Astrocyte (in vitro differentiated cells and primary cell): Measurements from ENCODE around the gene ABI2. TPM values are rescaled to one million over a fixed set of nuclear protein-coding genes. Genes with fewer than 3 reads are reported as not detected.

Source experiments
- DNase-seq: peaks from one replicate; pipeline ENCODE4 v3.0.0-alpha.2; 2010; ENCODE audit warnings: low read depth
- FAIRE-seq: peaks from 2 replicates; lab custom pipeline; 2011; peaks lifted over from hg19 to GRCh38; lab: Jason Lieb, UNC
- H2AFZ ChIP-seq: 2 replicates; pipeline ENCODE4 v1.6.0; 2012; ENCODE audit warnings: low read depth, low read length, inconsistent platforms
- H3K27ac ChIP-seq: 2 replicates; pipeline ENCODE4 v1.5.1; 2011; ENCODE audit warnings: low read depth, low read length, inconsistent platforms
- H3K27me3 ChIP-seq: 2 replicates; pipeline ENCODE4 v1.6.0; 2011; ENCODE audit warnings: low read length, inconsistent platforms; ENCODE audit not compliant: insufficient read depth
- H3K36me3 ChIP-seq: 2 replicates; pipeline ENCODE4 v1.5.1; 2011; ENCODE audit warnings: low read length, inconsistent platforms; ENCODE audit not compliant: insufficient read depth
- H3K4me1 ChIP-seq: 2 replicates; pipeline ENCODE4 v1.5.1; 2011; ENCODE audit warnings: low read length, inconsistent platforms; ENCODE audit not compliant: insufficient read depth
- H3K4me2 ChIP-seq: 2 replicates; pipeline ENCODE4 v1.6.0; 2012; ENCODE audit warnings: low read length, inconsistent platforms
- H3K4me3 ChIP-seq: 2 replicates; pipeline ENCODE4 v1.5.1; 2011; ENCODE audit warnings: low read depth, mild to moderate bottlenecking, low read length, inconsistent platforms; ENCODE audit not compliant: insufficient read depth
- H3K79me2 ChIP-seq: 2 replicates; pipeline ENCODE4 v1.6.0; 2012; ENCODE audit warnings: mild to moderate bottlenecking, low read length, inconsistent platforms; ENCODE audit not compliant: insufficient read depth
- H3K9ac ChIP-seq: 2 replicates; pipeline ENCODE4 v1.6.0; 2012; ENCODE audit warnings: mild to moderate bottlenecking, low read length, inconsistent platforms
- H3K9me3 ChIP-seq: 2 replicates; pipeline ENCODE4 v1.5.1; 2012; ENCODE audit warnings: low read depth, mild to moderate bottlenecking, low read length, inconsistent platforms; ENCODE audit not compliant: insufficient read depth
- H4K20me1 ChIP-seq: 2 replicates; pipeline ENCODE4 v1.6.0; 2012; ENCODE audit warnings: low read length, inconsistent platforms; ENCODE audit not compliant: insufficient read depth
- H3K27ac Mint-ChIP-seq: one replicate; pipeline ENCODE4 v1.8.0; 2021; ENCODE audit warnings: mild to moderate bottlenecking, mixed read lengths; ENCODE audit not compliant: unreplicated experiment
- H3K27me3 Mint-ChIP-seq: one replicate; pipeline ENCODE4 v1.8.0; 2021; ENCODE audit warnings: low read depth, mixed read lengths; ENCODE audit not compliant: unreplicated experiment
- H3K36me3 Mint-ChIP-seq: one replicate; pipeline ENCODE4 v1.8.0; 2021; ENCODE audit warnings: low read depth, mixed read lengths; ENCODE audit not compliant: unreplicated experiment
- H3K4me1 Mint-ChIP-seq: one replicate; pipeline ENCODE4 v1.8.0; 2021; ENCODE audit warnings: low read depth, mixed read lengths; ENCODE audit not compliant: unreplicated experiment
- H3K4me3 Mint-ChIP-seq: one replicate; pipeline ENCODE4 v1.8.0; 2021; ENCODE audit warnings: mild to moderate bottlenecking, moderate library complexity, mixed read lengths; ENCODE audit not compliant: unreplicated experiment
- H3K9me3 Mint-ChIP-seq: one replicate; pipeline ENCODE4 v1.8.0; 2021; ENCODE audit warnings: mild to moderate bottlenecking, mixed read lengths; ENCODE audit not compliant: unreplicated experiment
- CTCF ChIP-seq: IDR thresholded peaks from 2 replicates; pipeline ENCODE4 v1.5.1; 2011; ENCODE audit warnings: low read depth, mild to moderate bottlenecking, inconsistent platforms, low read length, moderate library complexity; ENCODE audit not compliant: insufficient read depth
- EZH2 ChIP-seq: IDR thresholded peaks from 2 replicates; pipeline ENCODE4 v1.6.1; 2012; ENCODE audit warnings: mild to moderate bottlenecking, low read length, inconsistent platforms; ENCODE audit not compliant: insufficient read depth
- total RNA-seq: library from RNA; stranded (reverse); gene quantifications from 2 replicates; pipeline ENCODE4 v1.2.1, GENCODE V29; 2021

Gene ABI2
- total RNA-seq, 1 donor from 2014 or later, result 56.0 TPM

DNA sequence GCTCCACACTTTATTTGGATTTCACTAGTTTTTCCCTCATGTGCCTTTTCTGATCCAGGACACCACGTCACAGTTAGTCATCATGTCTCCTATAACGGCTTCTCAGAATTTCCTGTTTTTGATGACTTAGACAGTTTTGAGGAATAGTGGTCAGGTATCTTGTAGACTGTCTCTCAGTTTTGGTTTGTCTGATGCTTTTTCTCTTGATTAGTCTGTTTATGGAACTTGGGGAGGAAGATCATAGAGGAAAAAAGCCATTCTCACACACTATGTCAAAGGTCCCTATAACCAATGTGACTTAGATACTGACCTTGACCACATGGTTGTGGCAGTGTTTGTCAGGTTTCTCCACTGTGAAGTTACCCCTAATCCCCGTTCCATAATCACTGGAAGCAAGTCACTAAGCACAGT is 117.9 kb downstream of the ABI2 start:
- no peaks in the 10 kb centered on the region for H3K9me3 ChIP-seq
- no peak overlapping the region for H3K9ac ChIP-seq
- H3K79me2 ChIP-seq, result peaks cover 11% of the 10 kb centered on the region
- TF ChIP-seq EZH2, result no peak
- no peak for TF ChIP-seq CTCF
- H3K4me1 ChIP-seq, result peaks cover 21% of the 10 kb centered on the region
- DNase-seq, result peak; percentile 72
- H3K4me3 ChIP-seq, result no peak overlapping the region
- H3K4me3 Mint-ChIP-seq, result no peak overlapping the region
- peak overlapping the region; percentile 60 for H3K27ac ChIP-seq
- H3K9me3 Mint-ChIP-seq, result no peaks in the 10 kb centered on the region
- peak overlapping the region; percentile 22 for H3K27ac Mint-ChIP-seq
- no peaks in the 10 kb centered on the region for H3K27me3 Mint-ChIP-seq
- no peaks in the 10 kb centered on the region for H3K27me3 ChIP-seq
- H2AFZ ChIP-seq, result no peak overlapping the region
- no peaks in the 10 kb centered on the region for H4K20me1 ChIP-seq
- no peak for FAIRE-seq
- peaks cover 6% of the 10 kb centered on the region for H3K36me3 Mint-ChIP-seq
- peaks cover 16% of the 10 kb centered on the region for H3K4me1 Mint-ChIP-seq
- peak overlapping the region; percentile 49 for H3K4me2 ChIP-seq
- H3K36me3 ChIP-seq, result peaks cover 55% of the 10 kb centered on the region

- Mint-ChIP-seq H3K27me3 (no peaks in the 10 kb centered on the region), H3K4me1 (peaks cover 23% of the 10 kb centered on the region), H3K27ac (no peak overlapping the region), H3K4me3 (no peak overlapping the region), H3K36me3 (peaks cover 6% of the 10 kb centered on the region), H3K9me3 (no peaks in the 10 kb centered on the region)
- peaks cover 27% of the 10 kb centered on the region for H3K4me1 ChIP-seq
- no peaks in the 10 kb centered on the region for H3K27me3 ChIP-seq
- no peak for FAIRE-seq
- no peak overlapping the region for H3K27ac ChIP-seq
- peaks cover 50% of the 10 kb centered on the region for H3K36me3 ChIP-seq
- H2AFZ ChIP-seq, result no peak overlapping the region
- no peaks in the 10 kb centered on the region for H4K20me1 ChIP-seq
- no peak overlapping the region for H3K9ac ChIP-seq
- no peak overlapping the region for H3K4me2 ChIP-seq
- DNase-seq, result no peak
- TF ChIP-seq EZH2, result no peak
- TF ChIP-seq CTCF, result no peak
- peaks cover 11% of the 10 kb centered on the region for H3K79me2 ChIP-seq
- no peaks in the 10 kb centered on the region for H3K9me3 ChIP-seq
- H3K4me3 ChIP-seq, result no peak overlapping the region
Observed at GRCh38 chr2:203446780-203447179, 118.6 kb downstream of the ABI2 start.

DNA sequence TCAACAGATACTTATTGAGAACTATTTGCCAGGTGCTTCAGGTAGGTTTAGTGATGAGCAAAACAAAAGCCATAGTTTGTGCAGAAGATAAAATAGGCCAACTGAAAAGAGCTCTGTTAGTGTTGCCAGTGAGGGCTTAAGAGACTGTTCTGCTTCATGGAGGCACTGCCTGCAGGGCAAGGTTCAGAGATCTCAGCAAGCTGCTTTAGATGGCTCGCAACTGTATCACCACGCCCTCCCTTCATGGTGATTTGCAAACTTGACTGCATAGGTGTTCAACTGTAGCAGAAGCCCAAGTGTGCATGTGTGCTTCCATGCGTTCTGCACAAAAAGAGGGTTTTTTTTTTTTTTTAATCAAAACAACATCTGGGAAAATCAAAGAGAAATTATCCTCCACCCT is 122.4 kb downstream of the ABI2 start:
- H3K27ac Mint-ChIP-seq, result peak overlapping the region; percentile 34
- peaks cover 23% of the 10 kb centered on the region for H3K4me1 Mint-ChIP-seq

More for the DNA sequence above, 122.4 kb downstream of the ABI2 start:
- Histone ChIP-seq H3K9ac (no peak overlapping the region), H3K4me1 (peaks cover 22% of the 10 kb centered on the region), H3K27ac (no peak overlapping the region), H3K79me2 (peaks cover 5% of the 10 kb centered on the region), H2AFZ (no peak overlapping the region), H3K36me3 (peaks cover 43% of the 10 kb centered on the region), H3K4me3 (no peak overlapping the region), H3K9me3 (no peaks in the 10 kb centered on the region), H3K27me3 (no peaks in the 10 kb centered on the region), H4K20me1 (no peaks in the 10 kb centered on the region), H3K4me2 (no peak overlapping the region)
- H3K27me3 Mint-ChIP-seq, result no peaks in the 10 kb centered on the region
- no peak for DNase-seq
- no peak overlapping the region for H3K4me3 Mint-ChIP-seq
- no peaks in the 10 kb centered on the region for H3K36me3 Mint-ChIP-seq
- no peak for TF ChIP-seq EZH2
- TF ChIP-seq CTCF, result no peak
- no peak for FAIRE-seq
- H3K9me3 Mint-ChIP-seq, result no peaks in the 10 kb centered on the region
